Measurements from ENCODE around the gene TMEM89.

TMEM89 gene

DNA sequence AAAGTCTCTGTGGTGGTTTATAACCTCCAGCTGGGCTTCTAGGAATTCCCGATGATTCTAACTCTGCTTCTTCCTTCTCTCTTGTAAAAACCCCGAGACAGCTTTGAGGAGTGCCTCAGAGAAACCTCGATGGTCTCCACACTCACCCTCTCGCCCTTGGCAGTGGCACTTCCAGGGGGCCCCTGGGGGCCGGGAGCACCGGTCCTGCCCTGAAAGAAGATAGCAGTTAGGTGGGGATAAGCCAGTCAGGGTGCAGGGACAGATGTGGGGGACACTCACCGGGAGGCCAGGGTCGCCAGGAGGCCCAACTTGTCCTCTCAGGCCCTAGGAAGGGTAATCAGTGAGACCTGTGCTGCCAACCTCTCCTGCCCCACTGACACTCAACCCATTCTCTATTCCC lies 36.2 kb downstream of the TMEM89 start:
- DNase-seq = no peak

DNA sequence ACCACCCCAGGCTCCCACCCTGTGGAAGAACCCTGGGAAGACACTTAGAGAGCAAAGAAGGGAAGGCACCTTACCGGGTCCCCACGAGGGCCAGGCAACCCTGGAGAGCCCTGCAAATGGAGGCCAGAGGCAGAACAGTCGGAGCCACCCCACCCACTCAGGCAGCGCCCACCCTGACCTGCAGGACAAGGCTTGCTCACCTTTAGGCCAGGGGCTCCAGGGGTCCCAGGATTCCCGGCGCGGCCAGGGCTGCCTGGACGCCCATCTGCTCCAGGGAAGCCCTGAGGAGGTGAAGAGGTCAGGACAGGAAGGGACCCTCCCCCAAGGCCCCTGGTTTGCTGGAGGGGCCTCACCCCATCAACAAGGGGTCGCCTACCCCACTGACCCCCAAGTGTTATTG lies 36.7 kb downstream of the TMEM89 start:
- DNase-seq = no peak

DNA sequence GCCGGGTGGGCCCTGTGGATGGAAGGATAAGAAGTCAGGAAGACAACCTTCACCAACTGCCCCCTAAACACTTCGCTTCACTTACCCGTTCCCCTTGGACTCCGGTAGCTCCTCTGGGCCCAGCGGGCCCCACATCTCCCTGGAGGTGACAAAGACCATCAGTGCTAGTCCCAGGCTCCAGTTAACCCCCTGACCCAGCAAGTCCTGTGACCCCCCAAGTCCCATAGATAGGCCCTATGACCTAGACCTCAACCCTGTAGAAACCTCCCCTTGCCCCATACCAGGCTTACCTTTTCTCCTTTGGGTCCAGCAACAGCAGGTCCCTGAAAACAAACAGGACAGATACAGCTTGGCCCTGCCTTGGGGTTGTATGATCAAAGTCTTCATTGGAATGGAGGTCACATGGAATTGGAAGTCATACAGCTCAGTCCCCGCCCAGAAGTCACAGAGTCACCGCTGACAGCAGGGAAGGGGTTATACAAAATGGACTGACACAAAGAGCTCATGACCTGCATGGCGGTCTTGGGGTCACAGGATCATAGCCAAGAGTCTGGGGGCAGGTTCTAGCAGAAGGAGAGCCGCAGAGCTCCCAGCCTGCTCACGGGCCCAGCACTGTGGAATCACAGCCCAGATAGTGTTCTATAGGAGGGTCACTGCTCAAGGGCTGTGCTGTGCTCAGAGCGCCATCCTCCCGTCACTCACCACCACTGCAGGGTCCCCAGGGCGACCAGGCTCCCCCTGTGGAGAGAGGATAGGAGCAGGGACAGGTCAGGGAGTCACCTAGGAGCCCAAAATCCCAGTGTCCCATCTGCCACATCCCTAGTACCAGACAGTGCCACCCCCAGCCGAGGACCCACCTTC lies 39.7 kb downstream of the TMEM89 start:
- DNase-seq = no peak

DNA sequence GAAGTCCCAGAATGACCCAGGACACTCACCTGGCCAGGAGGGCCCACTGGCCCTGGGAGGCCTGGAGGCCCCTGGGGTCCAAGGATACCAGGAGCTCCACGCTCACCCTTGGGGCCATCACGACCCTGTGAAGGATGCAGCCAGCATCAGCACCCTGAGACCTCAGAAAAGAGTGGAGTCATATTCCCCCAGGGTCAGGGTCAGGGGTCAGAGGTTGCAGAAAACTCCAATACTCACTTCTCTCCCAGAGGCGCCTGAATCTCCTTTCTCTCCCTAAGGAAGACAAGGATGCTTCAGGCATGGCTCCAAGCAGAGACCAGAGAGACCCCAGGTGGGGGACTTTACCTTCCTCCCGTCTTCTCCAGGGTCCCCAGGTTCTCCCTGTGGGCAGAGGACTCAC lies 44.9 kb downstream of the TMEM89 start:
- DNase-seq = no peak

DNA sequence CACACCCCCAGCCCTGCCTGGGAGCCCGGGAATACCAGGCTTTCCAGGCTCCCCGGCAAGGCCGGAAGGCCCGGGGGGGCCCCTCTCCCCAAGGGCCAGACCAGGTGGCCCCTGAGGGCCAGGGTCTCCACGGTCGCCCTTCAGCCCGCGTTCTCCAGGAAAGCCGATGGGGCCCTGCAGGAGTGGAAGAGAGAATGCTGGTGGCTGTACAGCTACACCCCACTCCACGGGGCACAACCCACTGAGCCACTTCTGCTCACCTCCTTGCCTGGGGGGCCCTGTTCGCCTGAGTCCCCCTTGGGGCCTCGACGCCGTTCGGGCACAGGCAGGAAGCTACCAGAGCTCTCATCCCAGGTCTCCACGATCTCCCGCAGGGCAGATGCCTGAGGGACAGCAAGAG lies 46.2 kb downstream of the TMEM89 start:
- no peak for DNase-seq

DNA sequence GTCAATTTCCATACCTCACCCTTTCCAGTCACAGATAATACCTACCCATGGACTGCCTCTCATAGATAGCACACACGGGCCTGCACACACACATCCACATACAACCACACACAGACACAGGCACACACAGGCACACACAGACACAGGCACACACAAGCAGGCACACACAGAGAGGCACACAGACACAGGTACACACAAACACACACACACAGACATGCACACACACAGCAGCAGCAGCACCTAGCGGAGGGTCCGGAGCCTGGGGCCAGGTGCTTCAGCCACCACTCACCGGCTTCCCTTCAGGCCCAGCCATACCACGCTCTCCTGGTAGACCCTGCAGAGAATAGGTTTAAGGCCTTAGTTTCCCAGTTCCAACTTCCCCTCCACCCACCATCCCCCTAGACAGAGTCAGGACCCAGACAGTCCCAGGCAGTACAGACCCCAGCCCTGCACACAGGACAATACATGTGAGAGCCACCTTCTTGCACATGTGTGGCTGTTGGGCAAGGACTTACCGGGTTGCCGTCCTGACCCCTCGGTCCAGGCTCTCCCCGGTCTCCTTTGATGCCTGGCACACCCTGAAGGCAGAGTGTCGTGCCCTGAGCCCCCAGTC lies 47.5 kb downstream of the TMEM89 start:
- no peak for DNase-seq

DNA sequence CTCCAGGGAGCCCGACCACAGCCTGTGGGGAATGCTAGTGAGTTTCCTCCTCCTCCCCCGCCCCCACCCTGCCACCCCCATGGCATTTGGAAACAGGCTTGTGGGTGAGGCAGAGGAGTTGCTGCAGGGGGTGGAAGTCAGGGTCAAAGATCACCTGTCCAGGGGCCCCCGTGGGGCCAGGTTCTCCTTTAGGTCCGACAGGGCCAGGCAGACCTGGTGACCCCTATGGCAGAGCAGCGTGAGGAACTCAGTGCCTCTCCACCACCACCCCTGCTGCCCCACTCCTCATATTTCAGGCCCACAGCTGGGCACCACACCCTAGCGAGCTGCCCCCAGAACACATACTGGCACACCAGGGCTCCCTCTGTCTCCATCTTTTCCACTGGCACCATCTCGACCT lies 49.1 kb downstream of the TMEM89 start:
- no peak for DNase-seq

DNA sequence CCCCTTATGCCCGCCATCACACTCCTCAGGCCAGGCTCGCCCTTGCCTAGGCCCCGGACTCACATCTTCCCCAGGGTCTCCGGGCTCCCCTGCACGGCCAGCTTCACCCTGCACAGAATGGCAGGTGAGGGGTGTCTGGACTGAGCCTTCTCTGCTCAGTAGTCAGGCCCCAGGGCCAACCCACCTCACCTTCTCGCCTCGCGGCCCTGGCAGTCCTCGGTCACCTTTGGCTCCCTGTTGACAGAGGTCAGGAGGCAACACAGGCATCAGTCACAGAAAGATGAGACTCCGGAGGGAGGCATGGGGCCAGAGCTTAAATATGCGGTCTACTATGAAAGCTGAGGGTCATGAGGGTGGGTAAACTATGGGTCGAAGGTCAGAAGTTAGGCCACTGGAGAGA lies 49.6 kb downstream of the TMEM89 start:
- DNase-seq = no peak

All from DMS153 (cell line).